CD4-positive, alpha-beta T cell treated with Interleukin-15 for 4 hours (primary cell): ENCODE data around the gene AGBL2.
"Not testable (repeated sequence)": the region's sequence is repeated elsewhere in the genome, so short reads cannot be mapped to it uniquely, and the experiment has no call there.

Source experiments
- DNase-seq: peaks from one replicate; pipeline ENCODE4 v3.0.0-alpha.2; 2020; ENCODE audit warnings: low spot score

Gene AGBL2

DNA sequence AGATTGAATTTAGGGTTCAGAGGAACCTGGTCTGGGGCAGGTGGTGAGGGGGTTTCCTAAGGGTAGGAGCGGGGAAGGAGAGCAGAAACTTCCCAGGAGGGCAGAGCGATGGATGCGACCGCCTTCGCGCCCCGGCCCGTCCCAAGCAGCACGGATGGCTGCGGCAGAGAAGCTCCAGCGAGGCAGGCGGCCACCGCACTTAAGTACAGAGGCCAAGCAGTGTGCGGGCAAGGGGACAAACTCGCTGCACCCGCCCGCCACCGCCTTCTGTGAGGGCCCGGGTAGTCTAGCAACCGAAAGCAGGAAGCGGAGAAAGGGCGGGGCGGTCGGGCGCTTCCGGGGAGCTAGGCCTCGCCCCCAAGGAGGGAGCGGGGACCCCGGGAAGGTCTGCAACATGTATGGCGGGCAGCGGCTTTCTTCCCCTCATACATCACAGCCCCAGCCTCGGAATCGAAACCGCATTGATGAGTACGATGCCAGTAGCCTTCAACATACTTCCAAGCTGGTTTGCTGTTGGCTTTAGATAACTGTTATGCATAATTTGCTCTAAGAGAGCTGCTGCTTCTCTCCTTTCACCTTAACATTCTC, at the start of gene AGBL2:
Gene AGBL2 (minus strand): TSS at position 288 of the 588 bp plus-strand sequence. CDS start 719 bp downstream, outside the sequence.
- peak; percentile 80 for DNase-seq

DNA sequence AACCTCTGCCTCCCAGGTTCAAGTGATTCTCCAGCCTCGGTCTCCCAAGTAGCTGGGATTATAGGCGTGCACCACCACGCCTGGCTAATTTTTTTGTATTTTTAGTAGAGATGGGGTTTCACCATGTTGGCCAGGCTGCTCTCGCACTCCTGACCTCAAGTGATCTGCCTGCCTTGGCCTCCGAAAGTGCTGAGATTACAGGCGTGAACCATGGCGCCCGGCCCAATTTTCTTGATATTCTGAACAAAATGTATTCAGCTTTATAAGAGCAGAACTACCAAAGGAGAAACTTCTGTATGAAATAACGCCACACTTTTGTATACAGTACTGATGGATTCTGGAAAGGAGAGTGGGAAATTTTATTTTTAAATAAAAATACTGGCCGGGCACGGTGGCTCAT, 44.1 kb upstream of the AGBL2 start:
- not testable (repeated sequence) for DNase-seq

- DNase-seq, result no peak
Observed at GRCh38 chr11:47756208-47756607, 41.0 kb upstream of the AGBL2 start.

DNA sequence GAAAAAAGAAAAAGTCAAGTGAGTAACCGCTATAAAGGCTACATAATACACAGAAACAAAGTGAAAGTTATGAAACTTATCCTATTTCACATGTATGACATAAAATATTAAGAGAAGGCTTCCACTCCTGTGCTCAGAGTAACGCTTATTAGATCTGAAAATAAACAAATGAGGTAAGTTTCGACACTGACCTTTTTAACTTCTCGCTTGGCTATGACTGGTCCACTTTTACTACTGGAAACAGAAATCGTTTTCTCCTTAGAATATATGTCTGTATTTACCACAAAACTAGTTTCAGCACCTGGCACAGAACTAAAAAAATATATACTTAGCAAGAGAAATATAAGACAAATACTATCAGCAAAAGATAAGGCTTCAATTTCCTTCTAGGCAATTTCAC, 35.6 kb upstream of the AGBL2 start:
- no peak for DNase-seq

DNA sequence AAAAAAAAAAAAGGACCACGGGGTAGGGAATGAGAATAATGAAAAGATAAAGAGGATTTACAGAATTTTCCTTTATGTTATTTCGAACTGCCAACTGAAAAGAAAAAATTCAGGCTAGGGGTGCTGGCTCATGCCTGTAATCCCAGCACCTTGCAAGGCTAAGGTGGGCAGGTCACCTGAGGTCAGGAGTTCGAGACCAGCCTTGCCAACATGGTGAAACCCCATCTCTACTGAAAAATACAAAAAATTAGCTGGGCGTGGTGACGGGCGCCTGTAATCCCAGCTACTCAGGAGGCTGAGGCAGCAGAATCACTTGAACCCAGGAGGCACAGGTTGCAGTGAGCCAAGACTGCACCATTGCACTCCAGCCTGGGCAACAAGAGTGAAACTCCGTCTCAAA, 27.3 kb upstream of the AGBL2 start:
- DNase-seq, result not testable (repeated sequence)

GRCh38 chr11:47737817-47738216, 22.6 kb upstream of the AGBL2 start:
- DNase-seq, result not testable (repeated sequence)

- no peak for DNase-seq
Observed at GRCh38 chr11:47732271-47732670, 17.1 kb upstream of the AGBL2 start.

DNA sequence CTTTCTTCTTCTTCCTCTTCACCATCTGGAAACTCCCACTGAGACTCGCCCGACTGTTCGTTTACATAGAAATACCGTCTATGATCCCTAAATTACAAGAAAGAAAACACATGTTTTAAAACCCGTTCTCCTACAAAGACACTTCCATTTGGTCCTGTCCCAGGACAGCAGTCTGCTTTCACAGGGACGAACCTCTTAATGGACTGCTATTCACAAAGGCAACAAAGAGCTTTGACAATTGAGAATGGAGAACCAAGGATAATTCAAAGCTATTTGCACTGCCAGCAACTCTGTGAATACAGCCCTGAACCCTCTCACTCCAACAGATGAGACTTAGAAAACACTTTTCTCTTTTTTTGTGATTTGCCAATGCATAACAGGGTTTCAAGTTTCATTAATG, 16.3 kb upstream of the AGBL2 start:
- DNase-seq, result no peak

GRCh38 chr11:47726878-47727514, 11.8 kb upstream of the AGBL2 start:
- no peak for DNase-seq

DNA sequence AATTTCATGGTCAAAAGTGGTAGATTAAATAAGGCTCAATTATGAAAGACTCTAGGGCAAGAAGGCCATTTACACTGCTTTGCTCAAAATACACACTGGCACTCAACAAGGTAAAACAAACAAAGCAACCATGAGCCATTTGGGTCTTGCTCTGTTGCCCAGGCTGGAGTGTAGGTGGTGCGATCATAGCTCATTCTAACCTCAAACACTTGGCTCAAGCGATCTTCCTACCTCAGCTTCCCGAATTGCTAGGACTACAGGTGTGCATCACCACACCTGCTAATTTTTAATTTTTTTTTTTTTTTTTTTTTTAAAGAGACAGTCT, 10.9 kb upstream of the AGBL2 start:
- no peak for DNase-seq

DNA sequence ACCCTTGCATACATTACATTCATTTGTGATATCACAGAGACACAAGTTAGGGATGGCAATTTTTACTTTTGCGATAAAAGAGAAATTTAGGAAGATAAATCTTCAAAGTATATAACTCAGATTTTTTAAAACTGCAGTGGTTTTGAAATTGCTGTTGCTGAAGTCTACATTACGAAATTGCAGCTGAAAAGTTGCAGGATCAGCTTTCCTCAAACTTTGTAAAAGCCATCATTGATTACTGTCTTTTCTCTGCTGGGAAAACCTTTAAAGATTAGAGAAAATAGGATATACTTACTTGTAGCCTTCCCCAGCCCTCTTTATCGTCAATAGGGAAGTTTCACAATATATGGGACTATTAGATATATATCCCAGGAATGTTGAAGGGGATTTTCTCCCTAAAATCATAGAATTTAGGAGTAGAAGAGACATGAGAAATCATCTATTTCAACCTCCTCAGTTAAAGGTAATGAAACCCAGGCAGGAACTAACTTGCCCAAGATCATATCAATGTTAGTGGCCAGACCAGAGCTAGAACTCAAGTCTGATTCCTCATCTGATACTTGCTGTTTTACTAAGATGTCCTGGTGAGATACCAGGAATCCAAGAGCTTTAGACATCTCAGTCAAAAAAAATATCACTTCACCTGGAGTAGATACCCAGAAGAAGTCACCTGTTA, 10.4 kb upstream of the AGBL2 start:
- no peak for DNase-seq

- no peak for DNase-seq
Observed at GRCh38 chr11:47724041-47724729, 9.0 kb upstream of the AGBL2 start.

GRCh38 chr11:47723041-47723440, 7.9 kb upstream of the AGBL2 start:
- no peak for DNase-seq

GRCh38 chr11:47720651-47721050, 5.5 kb upstream of the AGBL2 start:
- no peak for DNase-seq

GRCh38 chr11:47716692-47717091, 1.5 kb upstream of the AGBL2 start:
- DNase-seq, result no peak

GRCh38 chr11:47714554-47715081, 551 bp downstream of the AGBL2 start:
- DNase-seq, result no peak

- DNase-seq, result no peak
Observed at GRCh38 chr11:47711816-47712215, 3.4 kb downstream of the AGBL2 start.

DNA sequence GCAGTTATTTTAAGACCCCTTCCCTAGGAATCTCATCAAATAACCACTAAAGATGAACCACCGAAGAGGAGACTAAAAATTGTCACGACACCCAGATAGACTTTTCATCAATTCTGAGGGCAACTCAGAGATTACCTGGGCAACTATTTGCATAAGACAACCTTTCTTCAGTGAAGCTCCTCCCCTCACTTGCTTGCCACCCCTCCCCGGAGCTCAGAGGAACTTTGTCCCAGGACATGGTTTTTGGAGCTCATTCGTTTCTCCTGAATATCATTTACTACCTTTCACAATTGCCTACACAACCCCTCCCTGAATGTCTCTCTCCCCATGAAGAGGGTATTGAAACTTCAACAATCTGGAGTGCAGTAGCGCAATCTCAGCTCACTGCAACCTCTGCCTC, 3.9 kb downstream of the AGBL2 start:
- DNase-seq, result no peak

DNA sequence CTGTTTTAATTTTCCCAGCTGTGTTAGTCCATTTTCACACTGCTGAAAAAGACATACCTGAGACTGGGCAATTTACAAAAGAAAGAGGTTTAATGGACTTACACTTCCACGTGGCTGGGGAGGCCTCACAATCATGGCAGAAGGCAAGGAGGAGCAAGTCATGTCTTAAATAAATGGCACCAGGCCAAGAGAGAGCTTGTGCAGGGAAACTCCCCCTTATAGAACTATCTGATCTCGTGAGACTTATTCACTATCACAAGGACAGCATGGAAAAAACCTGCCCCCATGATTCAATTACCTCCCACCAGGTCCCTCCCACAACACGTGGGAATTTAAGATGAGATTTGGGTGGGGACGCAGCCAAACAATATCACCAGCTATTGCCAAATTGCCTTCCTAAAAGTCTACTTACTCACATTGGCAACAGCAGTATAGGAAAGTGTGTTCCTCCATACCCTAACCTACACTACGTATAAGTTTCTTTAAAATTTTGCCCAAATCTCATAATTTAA, 7.8 kb downstream of the AGBL2 start:
- not testable (repeated sequence) for DNase-seq

DNA sequence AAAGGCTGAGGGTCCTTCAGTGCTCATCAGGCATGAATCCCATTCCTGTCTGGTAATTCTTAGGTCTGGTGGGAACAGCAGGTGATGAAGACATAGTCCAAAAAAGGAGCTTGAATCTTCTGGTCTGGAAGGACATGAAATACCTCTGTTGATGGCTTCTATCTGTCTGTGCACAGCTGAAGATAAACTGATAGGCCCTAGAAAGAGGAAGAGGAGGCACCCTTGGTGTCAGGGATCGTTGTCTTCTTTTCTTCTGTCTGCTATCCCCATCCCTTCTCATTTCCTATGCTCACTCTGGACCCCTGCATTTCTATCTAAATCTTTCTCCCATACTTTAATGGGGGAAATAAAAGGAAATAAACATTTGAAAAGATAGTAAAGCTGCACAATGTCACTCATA, 9.4 kb downstream of the AGBL2 start:
- DNase-seq, result no peak

- DNase-seq, result no peak
Observed at GRCh38 chr11:47691979-47692378, 23.2 kb downstream of the AGBL2 start.

- DNase-seq, result no peak
Observed at GRCh38 chr11:47689480-47689879, 25.7 kb downstream of the AGBL2 start.

DNA sequence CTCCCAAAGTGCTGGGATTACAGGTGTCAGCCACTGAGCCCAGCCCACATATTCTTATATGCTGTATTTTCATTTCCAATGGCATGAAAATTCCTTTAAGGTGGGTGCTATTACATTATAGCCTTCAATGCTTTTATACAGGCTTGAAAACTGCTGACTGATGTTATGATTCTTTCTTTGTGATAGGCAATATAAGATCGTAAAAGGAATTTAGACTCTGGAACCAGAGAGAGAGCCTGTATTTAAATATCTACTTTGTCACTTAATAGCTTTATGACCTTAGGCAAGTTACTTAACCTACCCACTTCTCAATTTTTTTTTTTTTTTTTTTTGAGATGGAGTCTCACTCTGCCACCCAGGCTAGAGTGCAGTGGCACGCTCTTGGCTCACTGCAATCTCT, 26.2 kb downstream of the AGBL2 start:
- DNase-seq, result no peak
